Neural progenitor cell (in vitro differentiated cells): ENCODE results near the gene NME9. TPM values are rescaled to one million over a fixed set of nuclear protein-coding genes. Genes with fewer than 3 reads are reported as not detected.

Experiments used
- DNase-seq: peaks from one replicate; pipeline ENCODE4 v3.0.0-alpha.2; 2016; ENCODE audit warnings: low spot score
- H2AFZ ChIP-seq: fragments of 200-600 bp; sonication (generic); replicated peaks from 2 replicates; pipeline ENCODE4 v1.6.1; 2016; ENCODE audit warnings: antibody characterized with exemption
- H3F3A ChIP-seq: fragments of 200-600 bp; sonication (generic); 2 replicates; pipeline ENCODE4 v1.6.1; 2016; ENCODE audit warnings: antibody characterized with exemption, low read depth
- H3K27ac ChIP-seq: fragments of 200-600 bp; sonication (generic); 2 replicates; pipeline ENCODE4 v1.5.1; 2016; ENCODE audit warnings: mild to moderate bottlenecking
- H3K27me3 ChIP-seq: fragments of 200-600 bp; sonication (generic); 2 replicates; pipeline ENCODE4 v1.6.1; 2016; ENCODE audit warnings: mild to moderate bottlenecking, moderate library complexity
- H3K36me3 ChIP-seq: fragments of 200-600 bp; sonication (generic); 2 replicates; pipeline ENCODE4 v1.5.1; 2016
- H3K4me1 ChIP-seq: fragments of 200-600 bp; sonication (generic); 2 replicates; pipeline ENCODE4 v1.6.1; 2016; ENCODE audit warnings: mixed run types
- H3K4me2 ChIP-seq: fragments of 200-600 bp; sonication (generic); 2 replicates; pipeline ENCODE4 v1.6.1; 2016
- H3K4me3 ChIP-seq: fragments of 200-600 bp; sonication (generic); 2 replicates; pipeline ENCODE4 v1.5.1; 2016
- H3K79me2 ChIP-seq: fragments of 200-600 bp; sonication (generic); 2 replicates; pipeline ENCODE4 v1.6.1; 2016; ENCODE audit warnings: low read depth
- H3K9ac ChIP-seq: fragments of 200-600 bp; sonication (generic); 2 replicates; pipeline ENCODE4 v1.6.1; 2016
- H3K9me3 ChIP-seq: fragments of 200-600 bp; sonication (generic); 2 replicates; pipeline ENCODE4 v1.5.1; 2016; ENCODE audit warnings: low read depth
- H4K20me1 ChIP-seq: fragments of 200-600 bp; sonication (generic); 2 replicates; pipeline ENCODE4 v1.6.1; 2016; ENCODE audit warnings: low read depth
- H3K27ac Mint-ChIP-seq: 3 replicates; pipeline ENCODE4 v1.8.0; 2021; ENCODE audit warnings: mixed read lengths
- H3K27me3 Mint-ChIP-seq: 2 replicates; pipeline ENCODE4 v1.8.0; 2022; ENCODE audit warnings: low read depth, mild to moderate bottlenecking, inconsistent platforms, moderate library complexity, mixed read lengths; ENCODE audit not compliant: insufficient read depth
- H3K36me3 Mint-ChIP-seq: 3 replicates; pipeline ENCODE4 v1.8.0; 2021; ENCODE audit warnings: mixed read lengths
- H3K4me1 Mint-ChIP-seq: 3 replicates; pipeline ENCODE4 v1.8.0; 2021; ENCODE audit warnings: mixed read lengths
- H3K4me3 Mint-ChIP-seq: 3 replicates; pipeline ENCODE4 v1.8.0; 2021; ENCODE audit warnings: mild to moderate bottlenecking, moderate library complexity, mixed read lengths
- H3K9me3 Mint-ChIP-seq: 3 replicates; pipeline ENCODE4 v1.8.0; 2020; ENCODE audit warnings: mixed read lengths
- CTCF ChIP-seq: fragments of 200-600 bp; sonication (generic); IDR thresholded peaks from 2 replicates; pipeline ENCODE4 v1.5.1; 2017; ENCODE audit warnings: antibody characterized with exemption, mild to moderate bottlenecking
- EZH2 ChIP-seq: fragments of 200-600 bp; sonication (generic); IDR thresholded peaks from 2 replicates; pipeline ENCODE4 v1.6.1; 2017; ENCODE audit warnings: antibody characterized with exemption, mild to moderate bottlenecking, moderate library complexity
- EZH2phosphoT487 ChIP-seq: fragments of 200-600 bp; sonication (generic); IDR thresholded peaks from 2 replicates; pipeline ENCODE4 v1.6.1; 2017; ENCODE audit warnings: antibody characterized with exemption
- total RNA-seq: library from RNA; depleted of rRNA; stranded (reverse); fragments of >200 nt; gene quantifications from 2 replicates; pipeline ENCODE4 v1.2.3, GENCODE V29; 2015; ENCODE audit warnings: low replicate concordance

The NME9 gene
- total RNA-seq, 1 donor from 2014 or later, result 1.1 TPM

DNA sequence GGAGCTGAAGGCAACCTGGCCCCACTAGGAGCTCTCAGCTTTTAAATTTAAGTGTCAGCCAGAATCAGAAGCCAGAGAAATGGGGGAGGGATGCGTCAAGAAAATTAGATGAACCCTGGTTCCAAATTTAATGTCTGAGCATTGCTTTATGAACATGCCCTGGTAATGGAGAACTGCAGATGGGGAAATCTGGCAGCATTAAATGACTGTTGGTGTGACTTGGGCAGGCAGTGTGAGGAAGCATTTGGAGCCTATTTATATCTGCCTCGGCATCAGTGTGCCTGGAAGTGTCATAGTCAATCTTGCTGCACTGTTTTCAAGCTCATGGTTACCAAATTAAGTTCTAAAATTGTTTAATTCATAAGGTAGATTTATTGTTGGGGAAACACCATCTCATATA is 29.0 kb downstream of the NME9 start:
- no peak overlapping the region for H3K27ac Mint-ChIP-seq
- no peak overlapping the region for H3K27ac ChIP-seq
- TF ChIP-seq EZH2phosphoT487 (no peak), CTCF (no peak), EZH2 (no peak)

DNA sequence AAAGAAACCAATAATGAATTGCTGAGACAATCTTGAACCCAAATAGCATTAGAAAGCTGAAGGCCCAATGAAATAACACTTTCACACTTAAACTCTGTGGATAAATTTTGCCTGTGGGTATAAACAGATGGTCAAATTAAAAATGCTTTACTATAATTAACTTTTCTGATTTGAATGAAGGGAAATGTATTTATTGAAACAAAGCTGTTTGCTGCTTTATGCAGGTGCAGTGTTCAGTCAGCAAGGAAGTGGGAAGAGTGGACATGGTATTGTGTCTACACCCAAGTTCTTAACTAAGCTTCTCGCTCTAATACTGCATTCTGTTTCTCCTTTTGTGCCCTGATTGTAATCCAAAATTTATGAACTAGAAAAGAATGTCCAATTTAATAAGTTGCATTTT is 31.8 kb downstream of the NME9 start:
- H4K20me1 ChIP-seq, result no peaks in the 10 kb centered on the region
- H3K27ac ChIP-seq, result no peak overlapping the region
- Mint-ChIP-seq H3K4me1 (no peaks in the 10 kb centered on the region), H3K4me3 (no peak overlapping the region), H3K9me3 (no peaks in the 10 kb centered on the region), H3K36me3 (peaks cover 8% of the 10 kb centered on the region), H3K27me3 (no peaks in the 10 kb centered on the region), H3K27ac (no peak overlapping the region)
- H3K4me2 ChIP-seq, result no peak overlapping the region
- H2AFZ ChIP-seq, result no peak overlapping the region
- H3K4me1 ChIP-seq, result no peaks in the 10 kb centered on the region
- TF ChIP-seq CTCF (no peak), EZH2 (no peak), EZH2phosphoT487 (no peak)
- H3F3A ChIP-seq, result no peaks in the 10 kb centered on the region
- H3K9me3 ChIP-seq, result no peaks in the 10 kb centered on the region
- no peak for DNase-seq
- no peaks in the 10 kb centered on the region for H3K27me3 ChIP-seq
- no peaks in the 10 kb centered on the region for H3K36me3 ChIP-seq
- no peaks in the 10 kb centered on the region for H3K79me2 ChIP-seq
- H3K9ac ChIP-seq, result no peak overlapping the region
- no peak overlapping the region for H3K4me3 ChIP-seq

More for the DNA sequence above, 29.0 kb downstream of the NME9 start:
- no peaks in the 10 kb centered on the region for H3K79me2 ChIP-seq
- no peaks in the 10 kb centered on the region for H3F3A ChIP-seq
- H3K4me2 ChIP-seq, result no peak overlapping the region
- H3K4me3 ChIP-seq, result no peak overlapping the region
- no peak overlapping the region for H3K4me3 Mint-ChIP-seq
- no peak for DNase-seq
- no peaks in the 10 kb centered on the region for H3K9me3 ChIP-seq
- H3K36me3 Mint-ChIP-seq, result peaks cover 7% of the 10 kb centered on the region
- H3K4me1 Mint-ChIP-seq, result no peaks in the 10 kb centered on the region
- no peaks in the 10 kb centered on the region for H4K20me1 ChIP-seq
- H3K27me3 Mint-ChIP-seq, result no peaks in the 10 kb centered on the region
- H3K27me3 ChIP-seq, result no peaks in the 10 kb centered on the region
- H3K9me3 Mint-ChIP-seq, result no peaks in the 10 kb centered on the region
- no peak overlapping the region for H2AFZ ChIP-seq
- no peak overlapping the region for H3K9ac ChIP-seq
- H3K36me3 ChIP-seq, result no peaks in the 10 kb centered on the region
- H3K4me1 ChIP-seq, result no peaks in the 10 kb centered on the region

GRCh38 chr3:138297059-138297607 is 32.5 kb downstream of the NME9 start:
- TF ChIP-seq EZH2 (no peak), CTCF (no peak), EZH2phosphoT487 (no peak)
- no peak overlapping the region for H3K27ac ChIP-seq
- H3K36me3 Mint-ChIP-seq, result peaks cover 13% of the 10 kb centered on the region

More at GRCh38 chr3:138297059-138297607, 32.5 kb downstream of the NME9 start:
- Histone ChIP-seq H3K79me2 (no peaks in the 10 kb centered on the region), H2AFZ (no peak overlapping the region), H3K4me1 (no peaks in the 10 kb centered on the region), H4K20me1 (no peaks in the 10 kb centered on the region), H3F3A (no peaks in the 10 kb centered on the region), H3K9me3 (no peaks in the 10 kb centered on the region), H3K9ac (no peak overlapping the region), H3K27me3 (no peaks in the 10 kb centered on the region), H3K4me3 (no peak overlapping the region), H3K4me2 (no peak overlapping the region), H3K36me3 (no peaks in the 10 kb centered on the region)
- no peak for DNase-seq
- H3K4me1 Mint-ChIP-seq, result no peaks in the 10 kb centered on the region
- peaks cover 3% of the 10 kb centered on the region for H3K27me3 Mint-ChIP-seq
- no peaks in the 10 kb centered on the region for H3K9me3 Mint-ChIP-seq
- no peak overlapping the region for H3K4me3 Mint-ChIP-seq
- H3K27ac Mint-ChIP-seq, result no peak overlapping the region
